Skin epidermis (tissue), 12 donors: ENCODE measurements around the gene BST2.
A peak's percentile ranks its signal among the peaks of the same experiment; 100 is the strongest.

Experiments
- H3K27ac ChIP-seq, 21 experiments: fragments of 200-600 bp; sonication (generic) in 11 of 21; one replicate each; pipeline ENCODE4 v1.5.0; 2020; ENCODE audit warnings: mild to moderate bottlenecking in 3 of 21, inconsistent platforms in 2 of 21, moderate library complexity in 2 of 21
- H3K4me3 ChIP-seq, 7 experiments: fragments of 200-600 bp; sonication (generic) in 2 of 7; one replicate each; pipeline ENCODE4 v1.5.0; 2020; ENCODE audit warnings: inconsistent platforms in 2 of 7, mild to moderate bottlenecking in 2 of 7, moderate library complexity in 1 of 7

The BST2 gene

GRCh38 chr19:17353386-17353785 lies 52.0 kb downstream of the BST2 start:
- Histone ChIP-seq H3K4me3 (no peak overlapping the region), H3K27ac (peak overlapping the region in 1 of 21 experiments; percentile 16)
